GM19455 (cell line): ENCODE results near the gene OR2V1.

ENCODE experiments used
- ATAC-seq: cut with Tn5 transposase; IDR thresholded peaks from one replicate; pipeline ENCODE4 v1.9.1; 2021; ENCODE audit not compliant: unreplicated experiment

The OR2V1 gene

GRCh38 chr5:181084621-181085195 lies 46.3 kb downstream of the OR2V1 start:
- ATAC-seq, result no peak

DNA sequence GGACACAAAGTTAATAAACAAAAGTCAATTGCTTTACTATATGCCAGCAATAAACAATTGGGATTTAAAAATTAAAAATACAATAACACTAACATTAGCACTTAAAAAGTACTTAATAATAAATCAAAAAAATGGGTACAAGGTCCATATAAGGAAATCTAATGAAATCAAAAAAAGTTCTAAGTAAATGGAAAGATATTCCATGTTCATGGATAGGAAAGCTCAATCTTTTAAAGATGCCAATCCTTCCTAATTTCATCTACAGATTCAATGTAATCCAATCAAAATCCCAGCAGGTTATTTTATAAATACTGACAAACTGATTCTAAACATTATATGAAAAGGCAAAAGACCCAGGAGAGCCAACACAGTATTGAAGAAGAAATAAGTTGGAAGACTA lies 49.0 kb downstream of the OR2V1 start:
- ATAC-seq, result no peak

GRCh38 chr5:181076920-181077319 lies 54.0 kb downstream of the OR2V1 start:
- ATAC-seq, result no peak
